Stimulated activated CD8-positive, alpha-beta memory T cell treated with anti-CD3 and anti-CD28 coated beads, Interleukin-2, amount 100 ng/mL, for 48 hours (primary cell): ENCODE measurements around the gene SEC16B.

Experiments used
- DNase-seq, 2 donors: peaks; one replicate each; pipeline ENCODE4 v3.0.0-alpha.2; 2020; ENCODE audit warnings: low read depth in 2 of 2

Gene SEC16B

GRCh38 chr1:177944016-177944949 lies 25.6 kb downstream of the SEC16B start:
- DNase-seq = no peak

- no peak for DNase-seq
Measured at GRCh38 chr1:177941976-177942375, 27.9 kb downstream of the SEC16B start.

- DNase-seq = no peak
Measured at GRCh38 chr1:177940682-177941081, 29.2 kb downstream of the SEC16B start.

GRCh38 chr1:177937931-177938330 lies 31.9 kb downstream of the SEC16B start:
- no peak for DNase-seq

GRCh38 chr1:177937174-177937770 lies 32.6 kb downstream of the SEC16B start:
- DNase-seq = no peak

GRCh38 chr1:177935638-177936415 lies 34.0 kb downstream of the SEC16B start:
- no peak for DNase-seq

- DNase-seq = no peak
Measured at GRCh38 chr1:177934927-177935326, 34.9 kb downstream of the SEC16B start.

GRCh38 chr1:177934461-177934860 lies 35.4 kb downstream of the SEC16B start:
- DNase-seq = no peak

- DNase-seq = no peak
Measured at GRCh38 chr1:177933881-177934280, 36.0 kb downstream of the SEC16B start.

GRCh38 chr1:177932123-177932522 lies 37.7 kb downstream of the SEC16B start:
- no peak for DNase-seq

GRCh38 chr1:177928952-177929351 lies 40.9 kb downstream of the SEC16B start:
- no peak for DNase-seq

GRCh38 chr1:177928194-177928593 lies 41.7 kb downstream of the SEC16B start:
- DNase-seq = no peak

GRCh38 chr1:177927021-177927596 lies 42.7 kb downstream of the SEC16B start:
- DNase-seq = no peak

- DNase-seq = no peak
Measured at GRCh38 chr1:177926201-177926600, 43.7 kb downstream of the SEC16B start.

- DNase-seq = no peak
Measured at GRCh38 chr1:177925006-177925405, 44.9 kb downstream of the SEC16B start.

GRCh38 chr1:177923441-177923840 lies 46.4 kb downstream of the SEC16B start:
- no peak for DNase-seq

- no peak for DNase-seq
Measured at GRCh38 chr1:177922209-177922608, 47.6 kb downstream of the SEC16B start.

GRCh38 chr1:177921590-177921989 lies 48.3 kb downstream of the SEC16B start:
- no peak for DNase-seq

- DNase-seq = no peak
Measured at GRCh38 chr1:177920091-177920490, 49.8 kb downstream of the SEC16B start.

- DNase-seq = no peak
Measured at GRCh38 chr1:177915641-177916040, 54.2 kb downstream of the SEC16B start.

- DNase-seq = no peak
Measured at GRCh38 chr1:177914603-177915002, 55.3 kb downstream of the SEC16B start.
